Left lung (tissue), 10 donors: ENCODE results near the gene PAX7. TPM values are rescaled to one million over a fixed set of nuclear protein-coding genes. Genes with fewer than 3 reads are reported as not detected.
"Not testable (repeated sequence)": the region's sequence is repeated elsewhere in the genome, so short reads cannot be mapped to it uniquely, and the experiment has no call there.

ENCODE experiments used
- ATAC-seq: fragments of 200-7000 bp; cut with Tn5 transposase; one replicate; pipeline ENCODE4 v1.9.1; 2020; ENCODE audit warnings: moderate library complexity
- DNase-seq, 4 donors: peaks; one replicate each; pipeline ENCODE4 v3.0.0-alpha.2; 2013 to 2020
- H3K27ac ChIP-seq, 2 donors: fragments of 200-600 bp; sonication (generic) in 1 of 2; one replicate each; pipeline versions ENCODE4 v1.5.0 to v1.8.0; 2020 to 2021
- H3K27me3 ChIP-seq, 2 donors: fragments of 200-600 bp; sonication (generic) in 1 of 2; one replicate each; pipeline versions ENCODE4 v1.5.0 to v1.8.0; 2020 to 2021
- H3K36me3 ChIP-seq, 2 donors: fragments of 200-600 bp; sonication (generic) in 1 of 2; one replicate each; pipeline versions ENCODE4 v1.5.0 to v1.8.0; 2020 to 2021
- H3K4me1 ChIP-seq, 2 donors: fragments of 200-600 bp; one replicate each; pipeline ENCODE4 v1.8.0; 2021
- H3K4me3 ChIP-seq, 2 donors: fragments of 200-600 bp; sonication (generic) in 1 of 2; one replicate each; pipeline versions ENCODE4 v1.5.0 to v1.8.0; 2020 to 2021; ENCODE audit warnings: mild to moderate bottlenecking in 1 of 2
- H3K9me3 ChIP-seq, 2 donors: fragments of 200-600 bp; sonication (generic) in 1 of 2; one replicate each; pipeline versions ENCODE4 v1.5.0 to v1.8.0; 2020 to 2021
- CTCF ChIP-seq, 2 donors: fragments of 200-600 bp; sonication (generic) in 1 of 2; IDR thresholded peaks; one replicate each; pipeline versions ENCODE4 v1.5.0 to v1.8.0; 2021; ENCODE audit warnings: antibody characterized with exemption in 2 of 2
- intact Hi-C, 2 donors: fragments of 100-400 bp; cut with DNase I; formaldehyde crosslinking; loops; one replicate each; pipeline versions ENCODE4 v1.11.2 to v1.14.2; 2022
- polyA plus RNA-seq, 6 donors: library from polyadenylated mRNA; unstranded; fragments of 120-200 nt; gene quantifications; one replicate each; pipeline ENCODE4 v1.2.1, GENCODE V29; 2013; ENCODE audit not compliant: insufficient read length in 6 of 6
- total RNA-seq, 2 donors: library from RNA; stranded (reverse); fragmentation: NEBNext Ultra II Directional; extraction: Animal tissue kit (Norgen Biotek cat#: 25700); gene quantifications; one replicate each; pipeline ENCODE4 v1.2.1, GENCODE V29; 2021
- donor health status: DM: no; HTN: yes; CAD: no.
- donor health status: DM: no; HTN: no; CAD: no.

Gene PAX7
- total and polyA plus RNA-seq, 8 donors = 0.03 TPM; not detected in 7

DNA sequence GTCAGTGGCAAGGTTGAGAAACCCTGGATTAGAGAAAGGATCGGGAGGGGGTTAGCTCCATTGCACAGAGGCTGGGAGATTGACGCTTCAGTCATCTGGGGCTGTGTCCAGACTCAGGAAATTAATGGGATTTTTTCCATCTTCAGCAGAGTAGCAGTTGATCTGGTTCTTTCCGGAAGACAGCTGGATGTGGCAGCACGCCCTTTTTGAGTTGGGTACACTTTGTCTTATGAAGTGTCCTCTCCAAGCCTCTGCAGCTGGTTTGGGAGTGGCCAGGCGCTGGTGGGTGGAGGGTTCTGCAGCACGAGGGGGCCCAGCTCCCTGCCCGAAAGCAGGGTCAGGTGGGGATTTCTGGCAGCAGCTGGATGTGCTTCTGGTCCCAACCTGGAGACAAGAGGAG lies 133.7 kb downstream of the PAX7 start:
- no peaks in the 10 kb centered on the region for H3K36me3 ChIP-seq
- ATAC-seq = no peak
- TF ChIP-seq CTCF (IDR thresholded peaks at IDR 0.05) = no peak

GRCh38 chr1:18765725-18766124 lies 135.1 kb downstream of the PAX7 start:
- no peak for DNase-seq
- no peaks in the 10 kb centered on the region for H3K36me3 ChIP-seq
- peaks cover 0 to 73% of the 10 kb centered on the region in 2 donors for H3K27me3 ChIP-seq
- no peaks in the 10 kb centered on the region for H3K9me3 ChIP-seq
- H3K4me1 ChIP-seq = no peaks in the 10 kb centered on the region
- intact Hi-C loops = no loop called here
- no peak for ATAC-seq
- no peak overlapping the region for H3K4me3 ChIP-seq
- TF ChIP-seq CTCF (IDR thresholded peaks at IDR 0.05) = no peak
- no peak overlapping the region for H3K27ac ChIP-seq

More for the DNA sequence above, 133.7 kb downstream of the PAX7 start:
- Histone ChIP-seq H3K4me3 (no peak overlapping the region), H3K9me3 (no peaks in the 10 kb centered on the region), H3K27me3 (peaks cover 0 to 73% of the 10 kb centered on the region in 2 donors), H3K27ac (no peak overlapping the region), H3K4me1 (no peaks in the 10 kb centered on the region)
- intact Hi-C loops = no loop called here
- no peak for DNase-seq

DNA sequence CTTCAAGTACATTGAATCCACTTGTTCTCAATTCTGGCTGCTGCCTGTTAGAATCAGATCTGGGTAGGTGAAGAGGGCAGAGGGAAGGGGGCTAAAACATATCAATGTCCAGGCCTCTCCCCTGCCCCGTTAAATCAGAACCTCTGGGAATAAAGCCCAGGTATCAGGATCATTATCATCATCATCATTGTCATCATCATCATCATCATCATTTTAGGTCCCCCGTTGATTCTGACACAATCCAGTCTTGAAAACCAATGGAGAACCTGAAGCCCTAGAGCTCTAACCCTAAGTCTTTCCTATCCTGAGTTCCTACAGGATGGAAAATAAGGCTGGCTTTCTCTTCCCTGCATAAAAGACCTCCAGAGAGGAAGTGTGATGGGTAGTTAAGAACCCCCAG lies 135.7 kb downstream of the PAX7 start:
- H3K36me3 ChIP-seq = no peaks in the 10 kb centered on the region
- ATAC-seq (no peak), DNase-seq (no peak)
- TF ChIP-seq CTCF (IDR thresholded peaks at IDR 0.05) = no peak
- no peak overlapping the region for H3K4me3 ChIP-seq
- no peak overlapping the region for H3K27ac ChIP-seq
- no peaks in the 10 kb centered on the region for H3K9me3 ChIP-seq
- peaks cover 0 to 72% of the 10 kb centered on the region in 2 donors for H3K27me3 ChIP-seq
- intact Hi-C loops = no loop called here
- H3K4me1 ChIP-seq = no peaks in the 10 kb centered on the region

DNA sequence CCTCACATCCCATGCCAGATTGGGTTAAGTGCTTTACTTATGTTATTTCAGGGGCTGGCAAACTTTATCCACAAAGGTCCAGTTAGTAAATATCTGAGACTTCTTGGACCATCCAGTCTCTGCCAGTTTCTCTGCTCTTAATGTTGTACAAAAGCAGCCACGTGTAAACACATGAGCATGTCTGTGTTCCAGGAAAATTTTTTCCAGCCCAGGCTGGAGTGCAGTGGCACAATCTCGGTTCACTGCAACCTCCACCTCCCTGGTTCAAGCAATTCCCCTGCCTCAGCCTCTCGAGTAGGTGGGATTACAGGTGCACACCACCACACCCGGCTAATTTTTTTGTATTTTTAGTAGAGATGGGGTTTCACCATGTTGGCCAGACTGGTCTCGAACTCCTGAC lies 136.9 kb downstream of the PAX7 start:
- H3K4me3 ChIP-seq, H3K4me1 ChIP-seq, ATAC-seq, H3K36me3 ChIP-seq, H3K9me3 ChIP-seq, H3K27ac ChIP-seq, DNase-seq, intact Hi-C loops: not testable (repeated sequence)
- H3K27me3 ChIP-seq = peaks cover 0 to 81% of the 10 kb centered on the region in 2 donors

GRCh38 chr1:18768086-18768485 lies 137.4 kb downstream of the PAX7 start:
- Histone ChIP-seq H3K9me3 (no peaks in the 10 kb centered on the region), H3K4me3 (no peak overlapping the region), H3K27me3 (peaks cover 0 to 83% of the 10 kb centered on the region in 2 donors), H3K36me3 (no peaks in the 10 kb centered on the region), H3K27ac (no peak overlapping the region), H3K4me1 (no peaks in the 10 kb centered on the region)
- ATAC-seq (no peak), DNase-seq (no peak)
- no peak for TF ChIP-seq CTCF (IDR thresholded peaks at IDR 0.05)
- intact Hi-C loops = no loop called here

DNA sequence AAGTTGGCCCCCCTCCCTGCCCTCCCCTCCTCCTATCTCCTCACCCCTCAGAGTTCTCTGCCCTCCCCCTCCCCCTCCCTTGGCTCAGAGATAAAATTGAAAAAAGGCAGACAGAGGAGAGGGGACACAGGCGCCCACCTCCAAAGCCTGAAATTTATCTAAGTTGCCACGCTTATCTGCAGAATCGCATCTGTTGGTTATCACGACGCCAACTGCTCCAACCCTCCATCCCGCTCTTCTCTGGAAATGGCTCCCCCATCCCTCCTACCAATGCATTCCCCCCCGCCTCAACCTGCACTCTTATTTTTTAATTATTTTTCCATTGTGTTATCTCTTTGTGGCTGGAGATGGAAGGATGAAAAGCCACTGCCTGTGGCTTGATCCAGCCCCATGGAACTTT lies 138.5 kb downstream of the PAX7 start:
- intact Hi-C loops = no loop called here
- no peaks in the 10 kb centered on the region for H3K4me1 ChIP-seq
- H3K36me3 ChIP-seq = no peaks in the 10 kb centered on the region
- no peak for ATAC-seq
- no peak overlapping the region for H3K4me3 ChIP-seq
- no peak for DNase-seq
- H3K27ac ChIP-seq = no peak overlapping the region
- H3K27me3 ChIP-seq = peaks cover 0 to 94% of the 10 kb centered on the region in 2 donors
- no peaks in the 10 kb centered on the region for H3K9me3 ChIP-seq
- TF ChIP-seq CTCF (IDR thresholded peaks at IDR 0.05) = no peak
